HCT116 (cell line): Measurements from ENCODE around the gene PREX1. TPM values are rescaled to one million over a fixed set of nuclear protein-coding genes. Genes with fewer than 3 reads are reported as not detected.

Experiments
- ATAC-seq: fragments of 200-7000 bp; cut with Tn5 transposase; 2 replicates; pipeline ENCODE4 v1.9.1; 2020; ENCODE audit warnings: mild to moderate bottlenecking, moderate library complexity
- BruUV-seq: library from RNA; stranded (reverse); fragments of 400-500 nt; replicated peaks from 2 replicates; lab custom pipeline; 2021; lab: Mats Ljungman, UMichigan
- CTCF ChIA-PET: fragments of 300-600 bp; sonication (Branson Sonifier 250); formaldehyde crosslinking; loops from one replicate; lab custom pipeline; 2021; ENCODE audit warnings: antibody characterized with exemption; lab: Charles Lee
- POLR2A ChIA-PET: fragments of 300-600, 350-600 bp; sonication (Branson Sonifier 250); formaldehyde crosslinking; loops from one replicate; lab custom pipeline; 2021; ENCODE audit warnings: antibody characterized with exemption; lab: Charles Lee
- RAD21 ChIA-PET, 2 experiments: fragments of 300-600 bp; sonication (Branson Sonifier 250); formaldehyde crosslinking; loops; one replicate each; lab custom pipeline; 2023; ENCODE audit warnings: low total read pairs in 2 of 2; ENCODE audit not compliant: uncharacterized antibody in 2 of 2, unreplicated experiment in 2 of 2, low non-redundant PET in 1 of 2; lab: Charles Lee
- DNase-seq: peaks from one replicate; pipeline ENCODE4 v3.0.0-alpha.2; 2010; ENCODE audit warnings: low read depth, low spot score
- H2AFZ ChIP-seq: fragments of 200-600 bp; shearing (Covaris generic), sonication (generic); 2 replicates; pipeline ENCODE4 v1.6.1; 2017; ENCODE audit warnings: low read depth, mixed run types, mixed read lengths, antibody characterized with exemption, low read length; ENCODE audit not compliant: poor library complexity, severe bottlenecking
- H3K27ac ChIP-seq: 2 replicates; pipeline ENCODE4 v1.5.1; 2012; ENCODE audit warnings: low read depth, low read length
- H3K27me3 ChIP-seq: fragments of 200-600 bp; sonication (generic); 2 replicates; pipeline ENCODE4 v1.6.1; 2016; ENCODE audit warnings: mixed run types, low read length, mixed read lengths; ENCODE audit not compliant: insufficient read depth
- H3K36me3 ChIP-seq, 2 experiments: fragments of 200-500 bp in 1 of 2; fragments of 200-600 bp in 1 of 2; sonication (Bioruptor generic) in 1 of 2; sonication (generic) in 1 of 2; 2 replicates each; pipeline versions ENCODE4 v1.5.1 to v1.6.1; 2014 to 2016; ENCODE audit warnings: low read length in 2 of 2, inconsistent platforms in 1 of 2, mixed read lengths in 1 of 2, mixed run types in 1 of 2; ENCODE audit not compliant: insufficient read depth in 2 of 2, control insufficient read depth in 1 of 2
- H3K4me1 ChIP-seq, 2 experiments: fragments of 200-600 bp in 1 of 2; sonication (generic) in 1 of 2; 2 replicates each; pipeline versions ENCODE4 v1.5.1 to v1.6.1; 2012 to 2017; ENCODE audit warnings: low read length in 2 of 2, inconsistent platforms in 1 of 2, mild to moderate bottlenecking in 1 of 2, mixed read lengths in 1 of 2, mixed run types in 1 of 2, moderate library complexity in 1 of 2; ENCODE audit not compliant: insufficient read depth in 2 of 2, control insufficient read depth in 1 of 2
- H3K4me2 ChIP-seq: fragments of 200-600 bp; sonication (generic); 2 replicates; pipeline ENCODE4 v1.6.1; 2017; ENCODE audit warnings: mixed run types, low read length, mixed read lengths
- H3K4me3 ChIP-seq, 2 experiments: fragments of 200-600 bp in 1 of 2; sonication (generic) in 1 of 2; replicated peaks in 1 of 2; 2 replicates each; pipeline ENCODE4 v1.5.1; 2011 to 2016; ENCODE audit warnings: low read length in 2 of 2, control low read depth in 1 of 2, low read depth in 1 of 2, mild to moderate bottlenecking in 1 of 2, mixed read lengths in 1 of 2, mixed run types in 1 of 2
- H3K79me2 ChIP-seq: fragments of 200-600 bp; sonication (generic); 2 replicates; pipeline ENCODE4 v1.6.1; 2017; ENCODE audit warnings: mild to moderate bottlenecking, mixed run types, low read length, moderate library complexity, mixed read lengths; ENCODE audit not compliant: insufficient read depth
- H3K9ac ChIP-seq: fragments of 200-600 bp; sonication (generic); 2 replicates; pipeline ENCODE4 v1.6.1; 2016; ENCODE audit warnings: low read length, mixed read lengths
- H3K9me2 ChIP-seq: fragments of 200-600 bp; sonication (generic), shearing (Covaris generic); 2 replicates; pipeline ENCODE4 v1.6.1; 2017; ENCODE audit warnings: mixed run types, mild to moderate bottlenecking, moderate library complexity; ENCODE audit not compliant: insufficient read depth
- H3K9me3 ChIP-seq, 2 experiments: fragments of 200-500 bp in 1 of 2; fragments of 200-600 bp in 1 of 2; sonication (Bioruptor generic) in 1 of 2; sonication (generic) in 1 of 2; 2 replicates each; pipeline ENCODE4 v1.6.1; 2014 to 2017; ENCODE audit warnings: low read length in 2 of 2, mixed read lengths in 2 of 2, inconsistent platforms in 1 of 2, low read depth in 1 of 2, mild to moderate bottlenecking in 1 of 2, mixed run types in 1 of 2, moderate library complexity in 1 of 2; ENCODE audit not compliant: control insufficient read depth in 1 of 2, insufficient read depth in 1 of 2
- H4K20me1 ChIP-seq: fragments of 200-600 bp; sonication (generic), shearing (Covaris generic); 2 replicates; pipeline ENCODE4 v1.6.1; 2017; ENCODE audit warnings: mixed run types, mild to moderate bottlenecking, moderate library complexity; ENCODE audit not compliant: insufficient read depth
- ATF3 ChIP-seq: IDR thresholded peaks from 2 replicates; pipeline ENCODE4 v1.6.1; 2012
- CBX3 ChIP-seq: IDR thresholded peaks from 2 replicates; pipeline ENCODE4 v1.6.1; 2012; ENCODE audit warnings: low read depth
- EGR1 ChIP-seq: IDR thresholded peaks from 2 replicates; pipeline ENCODE4 v1.6.1; 2012; ENCODE audit warnings: low read depth
- ELF1 ChIP-seq: IDR thresholded peaks from 2 replicates; pipeline ENCODE4 v1.6.1; 2012; ENCODE audit warnings: low read depth, borderline replicate concordance
- EZH2 ChIP-seq: fragments of 200-600 bp; sonication (generic); IDR thresholded peaks from 2 replicates; pipeline ENCODE4 v1.6.1; 2017; ENCODE audit warnings: antibody characterized with exemption, mixed run types
- EZH2phosphoT487 ChIP-seq: fragments of 200-600 bp; IDR thresholded peaks from 2 replicates; pipeline ENCODE4 v1.6.1; 2018; ENCODE audit warnings: antibody characterized with exemption, borderline replicate concordance
- FOSL1 ChIP-seq: IDR thresholded peaks from 2 replicates; pipeline ENCODE4 v1.6.1; 2012; ENCODE audit warnings: low read depth
- JUND ChIP-seq: IDR thresholded peaks from 2 replicates; pipeline ENCODE4 v1.6.1; 2012
- POLR2A ChIP-seq: IDR thresholded peaks from 2 replicates; pipeline ENCODE4 v1.7.0; 2011; ENCODE audit warnings: borderline replicate concordance; ENCODE audit not compliant: insufficient read depth, insufficient read length; ENCODE audit errors: extremely low read depth
- POLR2AphosphoS5 ChIP-seq: IDR thresholded peaks from 2 replicates; pipeline ENCODE4 v1.6.1; 2011; ENCODE audit warnings: mild to moderate bottlenecking, low read depth, low read length, moderate library complexity
- RAD21 ChIP-seq: IDR thresholded peaks from 2 replicates; pipeline ENCODE4 v1.6.1; 2012; ENCODE audit warnings: low read depth, mild to moderate bottlenecking
- SIN3A ChIP-seq: IDR thresholded peaks from 2 replicates; pipeline ENCODE4 v1.6.1; 2012; ENCODE audit warnings: low read depth
- SP1 ChIP-seq: IDR thresholded peaks from 2 replicates; pipeline ENCODE4 v1.6.1; 2012; ENCODE audit warnings: low read depth
- SRF ChIP-seq: IDR thresholded peaks from 2 replicates; pipeline ENCODE4 v1.6.1; 2012; ENCODE audit warnings: low read depth
- TCF7L2 ChIP-seq: IDR thresholded peaks from 2 replicates; pipeline ENCODE4 v1.7.0; 2011; ENCODE audit warnings: borderline replicate concordance, inconsistent platforms; ENCODE audit not compliant: insufficient read depth, insufficient read length; ENCODE audit errors: extremely low read depth
- ZBTB33 ChIP-seq: IDR thresholded peaks from 2 replicates; pipeline ENCODE4 v1.6.1; 2011; ENCODE audit warnings: mild to moderate bottlenecking, low read length, moderate library complexity; ENCODE audit not compliant: insufficient replicate concordance; ENCODE audit errors: extremely low read depth
- ZFX ChIP-seq: fragments of 450-650 bp; IDR thresholded peaks from 2 replicates; pipeline ENCODE4 v1.6.1; 2017
- ZNF274 ChIP-seq: fragments of 200-500 bp; sonication (Bioruptor generic); IDR thresholded peaks from 2 replicates; pipeline ENCODE4 v1.6.1; 2014; ENCODE audit warnings: mild to moderate bottlenecking, low read depth, low read length, inconsistent platforms
- intact Hi-C: fragments of 100-400 bp; cut with micrococcal nuclease; formaldehyde crosslinking; loops from 2 replicates; pipeline ENCODE4 v1.10.0; 2022
- total RNA-seq: library from RNA; stranded (reverse); gene quantifications from one replicate; pipeline ENCODE4 v1.2.1, GENCODE V29; 2021; ENCODE audit not compliant: unreplicated experiment

PREX1 gene
- total RNA-seq, 1 experiment from 2014 or later: 6.1 TPM

- H3K27ac ChIP-seq: no peak overlapping the region
- intact Hi-C loops: no loop called here
- no peak overlapping the region for H3K4me3 ChIP-seq
- no peak for TF ChIP-seq TCF7L2
- TF ChIP-seq ZBTB33: no peak
- no peak for TF ChIP-seq EZH2
- TF ChIP-seq CBX3: no peak
- TF ChIP-seq ATF3: no peak
- no peak for TF ChIP-seq EZH2phosphoT487
- TF ChIP-seq ZFX: no peak
- no peak for TF ChIP-seq SRF
- TF ChIP-seq SIN3A: no peak
- TF ChIP-seq FOSL1: no peak
- TF ChIP-seq EGR1: no peak
- no peak for TF ChIP-seq POLR2AphosphoS5
- no peak for TF ChIP-seq JUND
- TF ChIP-seq SP1: no peak
- TF ChIP-seq RAD21: no peak
- TF ChIP-seq ZNF274: no peak
- no peak for TF ChIP-seq ELF1
- TF ChIP-seq POLR2A: no peak
- TF ChIP-seq, all 23 proteins: peak for 0
- Histone ChIP-seq H2AFZ (no peak overlapping the region), H3K9me3 (no peaks in the 10 kb centered on the region), H3K9me2 (no peaks in the 10 kb centered on the region), H4K20me1 (no peaks in the 10 kb centered on the region), H3K36me3 (no peaks in the 10 kb centered on the region), H3K27me3 (no peaks in the 10 kb centered on the region), H3K9ac (no peak overlapping the region), H3K4me1 (no peaks in the 10 kb centered on the region), H3K4me2 (no peak overlapping the region), H3K79me2 (no peaks in the 10 kb centered on the region)
- BruUV-seq: no TSS peak
- ATAC-seq (no peak), DNase-seq (no peak)
- ChIA-PET RAD21 (no interaction called here), CTCF (interaction anchor here (2.1 kb wide), 1 partner anchor 59 kb away, joined by 7 read pairs; no protein-coding TSS in a partner anchor), POLR2A (no interaction called here)
Observed at GRCh38 chr20:48716541-48716940, 111.3 kb downstream of the PREX1 start.
